Adrenal gland (tissue), 5 donors: ENCODE results near the gene CNRIP1.

Experiments used
- POLR2A ChIP-seq, 2 donors: fragments of 450-650 bp; IDR thresholded peaks; one replicate each; pipeline ENCODE4 v1.6.1; 2017; ENCODE audit warnings: antibody characterized with exemption in 2 of 2, mild to moderate bottlenecking in 2 of 2, moderate library complexity in 1 of 2
- TF ChIP-seq, protein P1 (sequence below), 6 experiments: fragments of 450-650 bp in 4 of 6; fragments of 200-600 bp in 2 of 6; sonication (generic) in 1 of 6; IDR thresholded peaks; 1 replicate in 5 of 6; 2 replicates in 1 of 6; pipeline versions ENCODE4 v1.5.1 to v1.8.0; 2016 to 2021; ENCODE audit warnings: antibody characterized with exemption in 6 of 6, mild to moderate bottlenecking in 2 of 6, moderate library complexity in 1 of 6
- donor health status: DM: no; HTN: no; CAD: no.

DNA sequence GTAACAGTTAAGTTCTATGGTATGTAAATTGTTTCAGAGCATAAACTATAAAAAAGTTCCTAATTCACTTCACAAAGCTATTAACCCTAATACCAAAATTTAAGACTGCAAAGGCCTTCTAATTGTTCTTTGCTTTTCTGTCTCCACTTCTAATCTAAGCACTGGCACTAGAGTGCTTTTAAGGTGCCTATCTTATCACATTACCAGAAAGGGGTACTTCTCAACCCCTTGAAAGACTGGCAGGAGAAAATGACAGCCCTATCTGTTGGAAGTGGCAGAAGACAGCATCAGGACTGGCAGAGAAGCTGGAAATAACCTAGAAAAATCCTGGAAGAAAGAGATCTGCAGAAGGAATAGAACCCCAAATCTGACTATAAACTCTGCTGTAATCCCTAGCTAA is 10.3 kb downstream of the CNRIP1 start:
- TF ChIP-seq, protein P1, sequence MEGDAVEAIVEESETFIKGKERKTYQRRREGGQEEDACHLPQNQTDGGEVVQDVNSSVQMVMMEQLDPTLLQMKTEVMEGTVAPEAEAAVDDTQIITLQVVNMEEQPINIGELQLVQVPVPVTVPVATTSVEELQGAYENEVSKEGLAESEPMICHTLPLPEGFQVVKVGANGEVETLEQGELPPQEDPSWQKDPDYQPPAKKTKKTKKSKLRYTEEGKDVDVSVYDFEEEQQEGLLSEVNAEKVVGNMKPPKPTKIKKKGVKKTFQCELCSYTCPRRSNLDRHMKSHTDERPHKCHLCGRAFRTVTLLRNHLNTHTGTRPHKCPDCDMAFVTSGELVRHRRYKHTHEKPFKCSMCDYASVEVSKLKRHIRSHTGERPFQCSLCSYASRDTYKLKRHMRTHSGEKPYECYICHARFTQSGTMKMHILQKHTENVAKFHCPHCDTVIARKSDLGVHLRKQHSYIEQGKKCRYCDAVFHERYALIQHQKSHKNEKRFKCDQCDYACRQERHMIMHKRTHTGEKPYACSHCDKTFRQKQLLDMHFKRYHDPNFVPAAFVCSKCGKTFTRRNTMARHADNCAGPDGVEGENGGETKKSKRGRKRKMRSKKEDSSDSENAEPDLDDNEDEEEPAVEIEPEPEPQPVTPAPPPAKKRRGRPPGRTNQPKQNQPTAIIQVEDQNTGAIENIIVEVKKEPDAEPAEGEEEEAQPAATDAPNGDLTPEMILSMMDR (IDR thresholded peaks at IDR 0.05) = no peak
- no peak for TF ChIP-seq POLR2A (IDR thresholded peaks at IDR 0.05)
